HG02840 (cell line): ENCODE data around the gene SLC35G3.
"Not testable (repeated sequence)": the region's sequence is repeated elsewhere in the genome, so short reads cannot be mapped to it uniquely, and the experiment has no call there.

ENCODE experiments used
- ATAC-seq: cut with Tn5 transposase; IDR thresholded peaks from one replicate; pipeline ENCODE4 v1.9.1; 2021; ENCODE audit warnings: mild to moderate bottlenecking, moderate library complexity, moderate number of reproducible peaks; ENCODE audit not compliant: unreplicated experiment, low FRiP score

The SLC35G3 gene

GRCh38 chr17:35212668-35213067 is 18.5 kb upstream of the SLC35G3 start:
- no peak for ATAC-seq

- no peak for ATAC-seq
These were observed 16.5 kb upstream of the SLC35G3 start for GRCh38 chr17:35210741-35211140.

- ATAC-seq, result not testable (repeated sequence)
These were observed 8.4 kb upstream of the SLC35G3 start for GRCh38 chr17:35202582-35202981.

- not testable (repeated sequence) for ATAC-seq
These were observed 869 bp upstream of the SLC35G3 start for GRCh38 chr17:35195062-35195461.

GRCh38 chr17:35192708-35193107 is 1.5 kb downstream of the SLC35G3 start:
- no peak for ATAC-seq

- no peak for ATAC-seq
These were observed 3.0 kb downstream of the SLC35G3 start for GRCh38 chr17:35191001-35191695.

- ATAC-seq, result no peak
These were observed 4.9 kb downstream of the SLC35G3 start for GRCh38 chr17:35189291-35189690.

- ATAC-seq, result no peak
These were observed 6.1 kb downstream of the SLC35G3 start for GRCh38 chr17:35188111-35188510.

GRCh38 chr17:35187481-35187880 is 6.7 kb downstream of the SLC35G3 start:
- no peak for ATAC-seq

- no peak for ATAC-seq
These were observed 8.3 kb downstream of the SLC35G3 start for GRCh38 chr17:35185849-35186248.

- ATAC-seq, result no peak
These were observed 9.9 kb downstream of the SLC35G3 start for GRCh38 chr17:35184274-35184673.

GRCh38 chr17:35183332-35183731 is 10.9 kb downstream of the SLC35G3 start:
- ATAC-seq, result no peak

- ATAC-seq, result not testable (repeated sequence)
These were observed 14.8 kb downstream of the SLC35G3 start for GRCh38 chr17:35179379-35179778.

- ATAC-seq, result no peak
These were observed 17.3 kb downstream of the SLC35G3 start for GRCh38 chr17:35176897-35177296.

- no peak for ATAC-seq
These were observed 18.4 kb downstream of the SLC35G3 start for GRCh38 chr17:35175638-35176415.

GRCh38 chr17:35174835-35175334 is 19.3 kb downstream of the SLC35G3 start:
- ATAC-seq, result no peak

- ATAC-seq, result not testable (repeated sequence)
These were observed 21.9 kb downstream of the SLC35G3 start for GRCh38 chr17:35172321-35172720.

- ATAC-seq, result no peak
These were observed 22.4 kb downstream of the SLC35G3 start for GRCh38 chr17:35171834-35172233.

- no peak for ATAC-seq
These were observed 23.0 kb downstream of the SLC35G3 start for GRCh38 chr17:35170968-35171771.

- no peak for ATAC-seq
These were observed 24.3 kb downstream of the SLC35G3 start for GRCh38 chr17:35169835-35170363.

GRCh38 chr17:35167666-35168065 is 26.5 kb downstream of the SLC35G3 start:
- no peak for ATAC-seq
